ENCODE measurements around the gene ACSL5.
"Not testable (repeated sequence)": the region's sequence is repeated elsewhere in the genome, so short reads cannot be mapped to it uniquely, and the experiment has no call there.

The ACSL5 gene

GRCh38 chr10:112376396-112376790, 2.5 kb downstream of the ACSL5 start:
- DNase-seq: no peak

- DNase-seq: not testable (repeated sequence)
Observed at GRCh38 chr10:112377116-112377515, 3.2 kb downstream of the ACSL5 start.

GRCh38 chr10:112379635-112380296, 5.8 kb downstream of the ACSL5 start:
- DNase-seq: no peak

GRCh38 chr10:112382515-112383235, 8.8 kb downstream of the ACSL5 start:
- DNase-seq: no peak

GRCh38 chr10:112383325-112383724, 9.4 kb downstream of the ACSL5 start:
- no peak for DNase-seq

GRCh38 chr10:112384141-112384540, 10.2 kb downstream of the ACSL5 start:
- no peak for DNase-seq

GRCh38 chr10:112385201-112385600, 11.3 kb downstream of the ACSL5 start:
- DNase-seq: no peak

- not testable (repeated sequence) for DNase-seq
Observed at GRCh38 chr10:112388056-112388455, 14.1 kb downstream of the ACSL5 start.

- DNase-seq: no peak
Observed at GRCh38 chr10:112388548-112388947, 14.6 kb downstream of the ACSL5 start.

GRCh38 chr10:112389271-112389822, 15.4 kb downstream of the ACSL5 start:
- no peak for DNase-seq

- DNase-seq: no peak
Observed at GRCh38 chr10:112390125-112390703, 16.3 kb downstream of the ACSL5 start.

GRCh38 chr10:112393341-112393740, 19.4 kb downstream of the ACSL5 start:
- no peak for DNase-seq

GRCh38 chr10:112393827-112394226, 19.9 kb downstream of the ACSL5 start:
- no peak for DNase-seq

- no peak for DNase-seq
Observed at GRCh38 chr10:112394475-112394875, 20.6 kb downstream of the ACSL5 start.

GRCh38 chr10:112395809-112396530, 22.1 kb downstream of the ACSL5 start:
- no peak for DNase-seq

- no peak for DNase-seq
Observed at GRCh38 chr10:112397592-112397991, 23.7 kb downstream of the ACSL5 start.

GRCh38 chr10:112402917-112403316, 29.0 kb downstream of the ACSL5 start:
- no peak for DNase-seq

- no peak for DNase-seq
Observed at GRCh38 chr10:112404617-112405016, 30.7 kb downstream of the ACSL5 start.

GRCh38 chr10:112406806-112407205, 32.9 kb downstream of the ACSL5 start:
- DNase-seq: not testable (repeated sequence)

GRCh38 chr10:112407696-112408095, 33.8 kb downstream of the ACSL5 start:
- DNase-seq: no peak

- DNase-seq: no peak
Observed at GRCh38 chr10:112409299-112409698, 35.4 kb downstream of the ACSL5 start.

GRCh38 chr10:112409755-112410154, 35.8 kb downstream of the ACSL5 start:
- no peak for DNase-seq

GRCh38 chr10:112412696-112413095, 38.8 kb downstream of the ACSL5 start:
- DNase-seq: no peak
